GM19035 (cell line): ENCODE results near the gene GGA2.
A peak's percentile ranks its signal among the peaks of the same experiment; 100 is the strongest.
"Not testable (repeated sequence)": the region's sequence is repeated elsewhere in the genome, so short reads cannot be mapped to it uniquely, and the experiment has no call there.

ENCODE experiments used
- ATAC-seq: cut with Tn5 transposase; IDR thresholded peaks from one replicate; pipeline ENCODE4 v1.9.1; 2021; ENCODE audit not compliant: unreplicated experiment

Gene GGA2

GRCh38 chr16:23510164-23510914 is at the start of gene GGA2:
GGA2 (minus strand) TSS chr16:23510494; CDS start chr16:23510411, 83 bp downstream.
- peak; percentile 77 for ATAC-seq

- no peak for ATAC-seq
Observed at GRCh38 chr16:23557779-23558702, 47.7 kb upstream of the GGA2 start.

GRCh38 chr16:23556881-23557778 is 46.8 kb upstream of the GGA2 start, which contains the start of the genes EARS2 and UBFD1:
EARS2 (minus strand) TSS chr16:23557350; CDS start chr16:23557343, 7 bp downstream.
UBFD1 (plus strand) TSS chr16:23557727; CDS start chr16:23557743, 16 bp downstream.
- ATAC-seq: peak; percentile 89

- ATAC-seq: no peak
Observed at GRCh38 chr16:23554536-23554935, 44.2 kb upstream of the GGA2 start.

GRCh38 chr16:23552161-23552560 is 41.9 kb upstream of the GGA2 start:
- ATAC-seq: no peak

- ATAC-seq: no peak
Observed at GRCh38 chr16:23549938-23550337, 39.6 kb upstream of the GGA2 start.

GRCh38 chr16:23544436-23544835 is 34.1 kb upstream of the GGA2 start:
- ATAC-seq: no peak

- not testable (repeated sequence) for ATAC-seq
Observed at GRCh38 chr16:23540817-23541178, 30.5 kb upstream of the GGA2 start.

- ATAC-seq: no peak
Observed at GRCh38 chr16:23539984-23540816, 29.9 kb upstream of the GGA2 start.

GRCh38 chr16:23538919-23539278 is 28.6 kb upstream of the GGA2 start:
- no peak for ATAC-seq

GRCh38 chr16:23537390-23537789 is 27.1 kb upstream of the GGA2 start:
- no peak for ATAC-seq

- ATAC-seq: no peak
Observed at GRCh38 chr16:23535901-23536300, 25.6 kb upstream of the GGA2 start.

GRCh38 chr16:23534868-23535860 is 24.9 kb upstream of the GGA2 start:
- no peak for ATAC-seq

- no peak for ATAC-seq
Observed at GRCh38 chr16:23532448-23532847, 22.2 kb upstream of the GGA2 start.

GRCh38 chr16:23530062-23530461 is 19.8 kb upstream of the GGA2 start:
- ATAC-seq: no peak

- no peak for ATAC-seq
Observed at GRCh38 chr16:23528644-23529310, 18.5 kb upstream of the GGA2 start.

- ATAC-seq: no peak
Observed at GRCh38 chr16:23527961-23528643, 17.8 kb upstream of the GGA2 start.

- no peak for ATAC-seq
Observed at GRCh38 chr16:23524886-23525285, 14.6 kb upstream of the GGA2 start.
